HL-60 (cell line): ENCODE measurements around the gene MST1R.

Source experiments
- CTCF ChIP-seq: IDR thresholded peaks from one replicate; pipeline ENCODE4 v1.5.1; 2011; ENCODE audit warnings: low read length, control low read depth, inconsistent platforms; ENCODE audit not compliant: insufficient read depth
- GABPA ChIP-seq: IDR thresholded peaks from 2 replicates; pipeline ENCODE4 v1.6.1; 2012; ENCODE audit warnings: low read depth
- POLR2AphosphoS5 ChIP-seq: IDR thresholded peaks from 2 replicates; pipeline ENCODE4 v1.6.1; 2012; ENCODE audit warnings: low read depth
- SPI1 ChIP-seq: IDR thresholded peaks from 2 replicates; pipeline ENCODE4 v1.6.1; 2012; ENCODE audit warnings: low read depth, mild to moderate bottlenecking, borderline replicate concordance
- TF ChIP-seq, protein P1 (sequence below): IDR thresholded peaks from 2 replicates; pipeline ENCODE4 v1.6.1; 2012; ENCODE audit warnings: low read depth; ENCODE audit not compliant: insufficient replicate concordance

GRCh38 chr3:49910409-49911123, 6.9 kb upstream of the MST1R start:
- TF ChIP-seq CTCF (no peak), POLR2AphosphoS5 (no peak), SPI1 (no peak), GABPA (no peak)
- TF ChIP-seq, protein P1, sequence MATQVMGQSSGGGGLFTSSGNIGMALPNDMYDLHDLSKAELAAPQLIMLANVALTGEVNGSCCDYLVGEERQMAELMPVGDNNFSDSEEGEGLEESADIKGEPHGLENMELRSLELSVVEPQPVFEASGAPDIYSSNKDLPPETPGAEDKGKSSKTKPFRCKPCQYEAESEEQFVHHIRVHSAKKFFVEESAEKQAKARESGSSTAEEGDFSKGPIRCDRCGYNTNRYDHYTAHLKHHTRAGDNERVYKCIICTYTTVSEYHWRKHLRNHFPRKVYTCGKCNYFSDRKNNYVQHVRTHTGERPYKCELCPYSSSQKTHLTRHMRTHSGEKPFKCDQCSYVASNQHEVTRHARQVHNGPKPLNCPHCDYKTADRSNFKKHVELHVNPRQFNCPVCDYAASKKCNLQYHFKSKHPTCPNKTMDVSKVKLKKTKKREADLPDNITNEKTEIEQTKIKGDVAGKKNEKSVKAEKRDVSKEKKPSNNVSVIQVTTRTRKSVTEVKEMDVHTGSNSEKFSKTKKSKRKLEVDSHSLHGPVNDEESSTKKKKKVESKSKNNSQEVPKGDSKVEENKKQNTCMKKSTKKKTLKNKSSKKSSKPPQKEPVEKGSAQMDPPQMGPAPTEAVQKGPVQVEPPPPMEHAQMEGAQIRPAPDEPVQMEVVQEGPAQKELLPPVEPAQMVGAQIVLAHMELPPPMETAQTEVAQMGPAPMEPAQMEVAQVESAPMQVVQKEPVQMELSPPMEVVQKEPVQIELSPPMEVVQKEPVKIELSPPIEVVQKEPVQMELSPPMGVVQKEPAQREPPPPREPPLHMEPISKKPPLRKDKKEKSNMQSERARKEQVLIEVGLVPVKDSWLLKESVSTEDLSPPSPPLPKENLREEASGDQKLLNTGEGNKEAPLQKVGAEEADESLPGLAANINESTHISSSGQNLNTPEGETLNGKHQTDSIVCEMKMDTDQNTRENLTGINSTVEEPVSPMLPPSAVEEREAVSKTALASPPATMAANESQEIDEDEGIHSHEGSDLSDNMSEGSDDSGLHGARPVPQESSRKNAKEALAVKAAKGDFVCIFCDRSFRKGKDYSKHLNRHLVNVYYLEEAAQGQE: no peak
